Activated naive CD4-positive, alpha-beta T cell treated with anti-CD3 and anti-CD28 coated beads, Interleukin-2, amount 50 U/mL, for 24 hours (primary cell): Measurements from ENCODE around the gene TUBAL3.

ENCODE experiments used
- H3K27ac Mint-ChIP-seq: one replicate; pipeline ENCODE4 v1.8.0; 2021; ENCODE audit warnings: mild to moderate bottlenecking, mixed read lengths
- H3K27me3 Mint-ChIP-seq: one replicate; pipeline ENCODE4 v1.8.0; 2021; ENCODE audit warnings: mixed read lengths
- H3K36me3 Mint-ChIP-seq: one replicate; pipeline ENCODE4 v1.8.0; 2021; ENCODE audit warnings: mixed read lengths
- H3K4me1 Mint-ChIP-seq: one replicate; pipeline ENCODE4 v1.8.0; 2021; ENCODE audit warnings: mixed read lengths
- H3K4me3 Mint-ChIP-seq: one replicate; pipeline ENCODE4 v1.8.0; 2021; ENCODE audit warnings: mild to moderate bottlenecking, mixed read lengths
- H3K9me3 Mint-ChIP-seq: one replicate; pipeline ENCODE4 v1.8.0; 2021; ENCODE audit warnings: mixed read lengths

The TUBAL3 gene

DNA sequence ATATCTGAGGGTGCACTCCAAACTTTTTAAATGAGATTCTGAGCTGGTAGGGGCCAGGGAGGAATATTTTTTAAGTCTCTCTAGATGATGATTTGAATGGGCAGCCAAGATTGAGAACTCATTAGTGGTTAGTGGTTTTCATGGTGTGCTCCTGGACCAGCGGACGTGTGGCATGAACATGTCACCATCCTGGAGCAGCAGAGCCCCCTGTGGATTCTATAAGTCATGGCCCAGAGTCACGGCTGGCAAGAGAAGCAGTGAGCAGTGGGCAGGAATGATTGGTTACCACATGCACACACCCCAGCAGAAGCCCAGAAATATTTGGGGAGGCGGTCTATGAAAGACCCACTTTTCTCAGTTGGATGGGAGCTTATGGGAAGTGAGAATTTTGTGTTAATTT is 61.1 kb downstream of the TUBAL3 start:
- Mint-ChIP-seq H3K4me1 (no peaks in the 10 kb centered on the region), H3K36me3 (no peaks in the 10 kb centered on the region), H3K27me3 (peaks cover 2% of the 10 kb centered on the region), H3K27ac (no peak overlapping the region), H3K4me3 (no peak overlapping the region), H3K9me3 (no peaks in the 10 kb centered on the region)
